ENCODE data around the gene FGD6.

GRCh38 chr12:95116341-95116740 lies 100.9 kb downstream of the FGD6 start:
- no peak for TF ChIP-seq CTCF (conservative IDR thresholded peaks at IDR 0.05; ENCODE audit: low read depth, low read length)
- TF ChIP-seq POLR2A (IDR thresholded peaks at IDR 0.05; ENCODE audit: low read depth, low read length): no peak

All from IMR-90 (cell line).